GM12892 (cell line): ENCODE data around the gene FAM151A.

ENCODE experiments used
- POLR2A ChIP-seq: IDR thresholded peaks from 2 replicates; pipeline ENCODE4 v1.6.1; 2011; ENCODE audit warnings: low read depth, low read length, control low read depth
- POLR2AphosphoS5 ChIP-seq: IDR thresholded peaks from 2 replicates; pipeline ENCODE4 v1.6.1; 2011; ENCODE audit warnings: low read depth, low read length, control low read depth

GRCh38 chr1:54611621-54612020 lies 11.7 kb downstream of the FAM151A start:
- no peak for TF ChIP-seq POLR2A
- TF ChIP-seq POLR2AphosphoS5 = no peak
